Skin epidermis (tissue), 12 donors: ENCODE results near the gene RNF144B.
A peak's percentile ranks its signal among the peaks of the same experiment; 100 is the strongest.
"Not testable (repeated sequence)": the region's sequence is repeated elsewhere in the genome, so short reads cannot be mapped to it uniquely, and the experiment has no call there.

Experiments
- H3K27ac ChIP-seq, 21 experiments: fragments of 200-600 bp; sonication (generic) in 11 of 21; one replicate each; pipeline ENCODE4 v1.5.0; 2020; ENCODE audit warnings: mild to moderate bottlenecking in 3 of 21, inconsistent platforms in 2 of 21, moderate library complexity in 2 of 21
- H3K4me3 ChIP-seq, 7 experiments: fragments of 200-600 bp; sonication (generic) in 2 of 7; one replicate each; pipeline ENCODE4 v1.5.0; 2020; ENCODE audit warnings: inconsistent platforms in 2 of 7, mild to moderate bottlenecking in 2 of 7, moderate library complexity in 1 of 7

Gene RNF144B

GRCh38 chr6:18429655-18430297, 42.6 kb downstream of the RNF144B start:
- Histone ChIP-seq H3K4me3 (no peak overlapping the region), H3K27ac (no peak overlapping the region)

DNA sequence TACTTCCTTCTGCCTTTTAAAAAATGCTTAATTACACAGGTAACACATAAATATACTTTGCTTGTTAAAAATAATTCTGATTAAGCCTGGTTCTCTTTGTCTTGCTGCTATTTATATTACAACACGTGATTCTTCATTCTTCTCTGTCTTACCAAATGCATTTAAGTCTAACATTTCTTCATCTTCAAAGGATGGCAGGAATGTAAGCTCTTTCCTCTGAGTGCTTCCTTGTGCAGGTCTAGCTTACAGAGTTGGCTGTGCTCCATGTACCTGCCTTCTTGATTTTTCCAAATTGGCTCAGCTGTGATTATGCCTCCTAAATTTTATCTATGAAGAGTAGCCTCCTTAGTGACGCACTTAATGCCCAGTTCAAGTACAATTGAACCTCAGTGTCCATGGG, 44.4 kb downstream of the RNF144B start:
- H3K4me3 ChIP-seq: no peak overlapping the region
- H3K27ac ChIP-seq: no peak overlapping the region

GRCh38 chr6:18432180-18432579, 45.0 kb downstream of the RNF144B start:
- Histone ChIP-seq H3K4me3 (no peak overlapping the region), H3K27ac (no peak overlapping the region)

DNA sequence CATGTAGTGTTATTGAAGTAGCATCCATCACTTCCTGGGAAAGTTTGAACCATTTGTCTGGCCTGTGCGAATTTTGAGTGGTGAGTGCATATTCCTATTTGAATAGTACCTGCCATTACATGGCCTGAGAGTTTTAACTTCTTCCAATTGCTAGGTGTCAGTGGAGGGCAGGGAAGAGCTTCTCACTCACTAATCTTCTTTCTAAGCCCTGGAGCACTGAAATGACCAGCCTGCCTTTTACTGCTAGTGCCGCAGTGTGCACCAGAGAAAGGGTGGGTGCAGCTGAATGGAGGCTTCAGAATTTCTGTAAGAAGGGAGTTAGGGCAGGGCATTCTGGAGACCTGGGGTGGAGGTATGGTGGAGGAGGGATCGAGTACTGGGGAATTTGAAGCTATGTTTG, 45.5 kb downstream of the RNF144B start:
- H3K4me3 ChIP-seq: no peak overlapping the region
- H3K27ac ChIP-seq: peak overlapping the region in 1 of 21 experiments; percentile 33

DNA sequence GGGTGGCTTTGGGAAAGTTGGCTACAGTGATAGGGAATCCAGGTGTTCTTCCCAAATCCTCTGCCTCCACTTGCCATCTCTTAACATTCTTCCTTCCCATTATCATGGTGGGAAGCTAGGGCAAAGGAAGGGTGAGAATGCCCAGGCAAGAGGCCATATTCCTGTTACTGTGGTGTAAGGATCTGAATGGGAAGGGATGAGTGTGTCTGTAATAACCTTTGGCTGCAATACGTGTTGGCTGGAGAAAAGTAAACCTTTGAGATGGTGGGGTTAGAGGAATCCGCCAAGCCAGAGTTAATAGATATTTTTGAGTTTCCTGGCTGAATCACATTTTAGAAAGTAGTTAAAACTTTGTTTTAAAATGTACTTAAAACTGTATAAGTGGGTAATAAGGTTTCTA, 45.9 kb downstream of the RNF144B start:
- H3K27ac ChIP-seq: peak overlapping the region in 1 of 21 experiments; percentile 2
- no peak overlapping the region for H3K4me3 ChIP-seq

DNA sequence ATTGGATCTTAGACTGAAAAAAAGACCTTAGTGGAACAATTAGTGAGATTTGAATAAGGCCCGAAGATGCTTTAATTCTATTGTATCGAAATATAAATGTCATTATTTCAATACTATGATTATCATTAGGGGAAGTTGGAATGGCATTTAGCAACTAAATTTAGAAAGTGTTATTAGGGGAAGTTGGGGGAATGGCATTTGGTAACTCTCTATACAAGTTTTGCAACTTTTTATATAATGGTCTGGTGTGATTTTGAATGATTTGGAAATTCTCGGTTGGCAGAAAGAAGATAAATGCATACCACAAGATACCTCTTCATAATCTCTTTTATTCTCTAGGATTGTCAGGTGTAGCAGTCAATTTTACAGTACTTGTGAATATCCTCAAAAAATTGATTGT, 49.2 kb downstream of the RNF144B start:
- H3K4me3 ChIP-seq: no peak overlapping the region

GRCh38 chr6:18439581-18439980, 52.4 kb downstream of the RNF144B start:
- H3K27ac ChIP-seq: no peak overlapping the region
- no peak overlapping the region for H3K4me3 ChIP-seq

More for the DNA sequence above, 49.2 kb downstream of the RNF144B start:
- H3K27ac ChIP-seq: no peak overlapping the region

- Histone ChIP-seq H3K27ac (no peak overlapping the region), H3K4me3 (no peak overlapping the region)
These were observed 54.3 kb downstream of the RNF144B start for GRCh38 chr6:18441251-18441979.

DNA sequence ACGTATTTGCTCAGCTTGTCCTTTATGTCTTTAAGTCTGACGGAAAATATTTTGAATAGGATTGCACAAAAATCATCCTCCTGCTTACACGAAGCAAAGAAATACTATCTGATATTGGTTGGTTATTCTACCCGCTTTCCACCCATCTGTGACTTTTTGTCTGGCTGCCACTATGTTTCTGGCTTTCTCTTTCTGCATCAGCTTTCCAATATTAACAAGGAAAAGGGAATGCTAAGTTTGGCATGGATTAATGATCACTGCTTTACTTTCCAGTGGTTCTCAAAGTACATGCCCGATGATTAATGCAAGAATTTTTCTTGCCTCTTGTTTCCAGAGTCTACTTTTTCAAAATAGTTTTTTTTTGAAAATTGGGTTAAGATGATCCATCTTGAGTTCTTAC, 57.0 kb downstream of the RNF144B start:
- Histone ChIP-seq H3K4me3 (no peak overlapping the region), H3K27ac (peak overlapping the region in 2 of 21 experiments; percentile 26 to 40)

GRCh38 chr6:18445228-18445627, 58.1 kb downstream of the RNF144B start:
- Histone ChIP-seq H3K4me3 (no peak overlapping the region), H3K27ac (peak overlapping the region in 2 of 21 experiments; percentile 18 to 26)

- no peak overlapping the region for H3K4me3 ChIP-seq
- H3K27ac ChIP-seq: no peak overlapping the region
These were observed 59.6 kb downstream of the RNF144B start for GRCh38 chr6:18446771-18447170.

DNA sequence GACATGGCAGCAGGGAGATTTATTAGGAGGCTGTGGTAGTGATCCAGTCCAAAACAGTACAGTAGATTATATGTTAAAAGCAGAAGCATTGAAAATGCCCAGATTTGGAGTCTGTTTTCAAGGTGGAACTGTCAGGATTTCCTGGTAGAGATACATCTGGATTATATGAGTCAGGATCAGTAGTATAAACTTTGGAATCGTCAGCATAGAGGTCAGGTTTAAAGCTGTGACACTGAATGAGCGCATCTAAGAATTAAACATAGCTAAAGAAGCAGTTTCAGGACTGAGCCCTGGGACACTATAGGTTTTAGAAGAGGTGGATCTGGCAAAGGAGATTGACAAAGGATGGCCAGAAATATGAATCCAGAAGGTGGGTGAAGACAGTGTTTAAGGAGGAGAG, 60.4 kb downstream of the RNF144B start:
- no peak overlapping the region for H3K27ac ChIP-seq
- no peak overlapping the region for H3K4me3 ChIP-seq

DNA sequence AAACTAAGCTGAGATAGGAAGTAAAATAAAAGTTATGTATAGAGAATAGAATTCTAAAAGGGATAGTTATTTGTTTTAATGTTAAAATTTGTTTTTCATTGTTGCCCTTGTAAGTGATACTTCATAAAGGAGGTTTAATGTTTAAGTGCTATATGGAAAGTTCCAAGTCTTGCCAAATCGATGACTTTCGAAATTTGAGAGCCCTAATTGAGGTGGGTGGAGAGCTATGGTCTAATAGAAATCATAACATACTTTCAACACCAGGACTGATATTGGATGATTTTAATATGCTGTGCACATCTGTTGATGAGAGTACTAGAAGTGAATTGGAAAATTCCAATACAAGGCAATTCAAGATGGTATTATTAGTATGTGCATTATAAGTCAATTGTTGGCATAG, 64.6 kb downstream of the RNF144B start:
- Histone ChIP-seq H3K4me3 (no peak overlapping the region), H3K27ac (no peak overlapping the region)

DNA sequence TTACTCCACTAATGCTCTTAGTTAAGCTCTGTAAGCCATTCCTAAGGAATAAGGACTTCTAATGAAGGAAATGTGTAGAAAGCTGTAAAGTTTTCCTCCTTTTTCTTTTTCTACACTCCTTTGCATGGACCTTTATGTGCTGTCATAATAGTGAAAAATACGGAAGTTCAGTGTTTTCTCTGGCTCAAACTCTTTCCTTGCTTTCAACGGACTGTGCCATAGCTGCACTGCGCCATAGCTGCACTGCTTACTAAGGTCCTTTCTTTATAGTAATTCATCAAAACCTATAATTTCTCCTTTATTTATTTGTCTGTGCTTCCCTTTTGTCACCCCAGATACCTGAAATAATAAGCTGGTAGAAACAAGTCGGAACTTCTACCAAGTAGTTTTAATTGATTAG, 67.3 kb downstream of the RNF144B start:
- Histone ChIP-seq H3K27ac (no peak overlapping the region), H3K4me3 (no peak overlapping the region)

DNA sequence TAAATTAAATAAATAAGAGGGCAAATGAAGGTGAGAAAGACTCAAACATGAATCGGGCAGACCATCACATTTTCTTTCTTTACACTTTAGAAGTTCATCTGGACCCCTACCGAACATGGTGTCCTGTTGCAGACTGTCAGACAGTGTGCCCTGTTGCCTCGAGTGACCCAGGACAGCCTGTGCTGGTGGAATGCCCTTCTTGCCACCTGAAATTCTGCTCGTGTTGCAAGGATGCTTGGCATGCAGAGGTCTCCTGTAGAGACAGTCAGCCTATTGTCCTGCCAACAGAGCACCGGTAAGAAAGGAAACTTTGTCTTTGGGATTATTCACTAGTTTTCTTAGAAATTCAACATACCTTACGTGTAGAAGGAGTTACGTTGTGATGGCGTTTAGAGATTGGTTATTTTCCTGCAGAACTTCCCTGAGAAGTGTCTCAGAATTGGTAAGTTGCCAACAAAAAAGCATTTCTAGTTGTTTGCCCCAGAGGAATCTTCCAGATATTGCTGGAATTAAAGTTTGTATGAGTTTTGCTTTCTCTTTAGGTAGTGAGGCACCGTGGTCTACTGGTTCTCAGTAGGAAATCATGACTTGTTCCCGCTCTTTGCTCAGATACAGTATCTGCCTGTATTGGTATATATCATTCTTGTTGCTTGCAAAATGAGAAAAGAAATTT, 70.1 kb downstream of the RNF144B start:
- Histone ChIP-seq H3K27ac (no peak overlapping the region), H3K4me3 (no peak overlapping the region)

DNA sequence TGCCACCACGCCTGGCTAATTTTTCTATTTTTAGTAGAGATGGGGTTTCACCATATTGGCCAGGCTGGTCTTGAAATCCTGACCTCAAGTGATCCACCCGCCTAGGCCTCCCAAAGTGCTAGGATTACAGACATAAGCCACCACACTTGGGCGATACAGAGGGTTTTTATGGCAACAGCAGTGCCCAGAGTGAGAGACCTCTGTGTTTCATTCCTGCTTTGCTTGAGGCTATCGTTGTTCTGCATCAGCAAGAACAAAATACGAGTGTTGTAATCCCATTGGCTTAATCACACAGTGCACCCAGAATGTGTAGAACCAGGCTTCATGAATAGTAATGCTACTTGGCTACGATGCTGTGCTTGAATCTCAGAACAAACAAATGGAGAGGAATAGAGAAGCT, 70.9 kb downstream of the RNF144B start:
- peak overlapping the region in 1 of 21 experiments; percentile 36 for H3K27ac ChIP-seq
- not testable (repeated sequence) for H3K4me3 ChIP-seq

DNA sequence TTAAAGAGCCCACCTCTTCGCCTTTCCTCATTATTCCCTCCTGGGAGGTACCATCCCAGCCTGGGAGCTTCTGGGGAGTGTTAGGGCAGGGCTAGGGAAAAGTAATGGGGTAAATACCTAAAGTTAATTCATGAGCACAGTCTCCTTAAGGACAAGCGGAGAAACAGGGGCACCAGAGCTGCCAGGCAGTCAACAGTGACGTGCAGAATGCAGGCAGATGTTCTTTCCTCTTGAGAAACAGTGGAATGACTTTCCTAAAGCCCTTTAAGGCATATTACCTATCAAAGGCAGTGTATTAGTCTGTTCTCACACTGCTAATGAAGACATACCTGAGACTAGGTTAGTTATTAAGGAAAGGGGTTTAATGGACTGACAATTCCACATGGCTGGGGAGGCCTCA, 76.3 kb downstream of the RNF144B start:
- no peak overlapping the region for H3K27ac ChIP-seq
- H3K4me3 ChIP-seq: no peak overlapping the region

GRCh38 chr6:18464176-18464575, 77.0 kb downstream of the RNF144B start:
- no peak overlapping the region for H3K27ac ChIP-seq

GRCh38 chr6:18465410-18466154, 78.4 kb downstream of the RNF144B start:
- Histone ChIP-seq H3K4me3 (no peak overlapping the region), H3K27ac (no peak overlapping the region)

More at GRCh38 chr6:18464176-18464575, 77.0 kb downstream of the RNF144B start:
- no peak overlapping the region for H3K4me3 ChIP-seq
